Aorta (tissue), 4 donors: Measurements from ENCODE around the gene MAPK14. TPM values are rescaled to one million over a fixed set of nuclear protein-coding genes. Genes with fewer than 3 reads are reported as not detected.

Source experiments
- polyA plus RNA-seq, 2 donors: library from polyadenylated mRNA; stranded (reverse); fragments of 200-250 nt; gene quantifications; one replicate each; pipeline ENCODE4 v1.2.3, GENCODE V29; 2013
- total RNA-seq, 2 donors: library from RNA; stranded (reverse); fragmentation: NEBNext Ultra II Directional; extraction: Animal tissue kit (Norgen Biotek cat#: 25700); gene quantifications; one replicate each; pipeline ENCODE4 v1.2.1, GENCODE V29; 2021
- donor health status: healthy with polysubstance abuse.
- donor health status: Bipolar disorder and iron deficiency.
- donor health status: DM: no; HTN: no; CAD: no.
- donor health status: DM: yes; HTN: yes; CAD: no.

The MAPK14 gene
- total and polyA plus RNA-seq, 4 donors, result 19.8 to 62.0 (median 38.5) TPM

Other genes starting within 250 kb of the MAPK14 start
- not detected for gene CLPSL1, start 246.8 kb upstream of the MAPK14 start, total RNA-seq
- gene CLPSL1, start 246.8 kb upstream of the MAPK14 start, polyA plus RNA-seq, result not detected
- gene CLPS, start 230.5 kb upstream of the MAPK14 start, total RNA-seq, result 1 to 10 TPM; 2.7 to 3.2 TPM
- gene CLPS, start 230.5 kb upstream of the MAPK14 start, polyA plus RNA-seq, result 1 to 10 TPM; 3.5 to 7.9 TPM
- not detected for gene LHFPL5, start 222.5 kb upstream of the MAPK14 start, total RNA-seq
- gene LHFPL5, start 222.5 kb upstream of the MAPK14 start, polyA plus RNA-seq, result not detected
- gene SRPK1, start 106.7 kb upstream of the MAPK14 start, total RNA-seq, result 10 to 100 TPM; 26.1 to 29.7 TPM
- gene SRPK1, start 106.7 kb upstream of the MAPK14 start, polyA plus RNA-seq, result 10 to 100 TPM in 1 of 2 donors, 1 to 10 TPM in 1; 9.7 to 14.8 TPM
- gene SLC26A8, start 3.2 kb upstream of the MAPK14 start, total RNA-seq, result under 1 TPM; 0.26 to 0.33 TPM
- not detected for gene SLC26A8, start 3.2 kb upstream of the MAPK14 start, polyA plus RNA-seq
- 10 to 100 TPM; 10.1 to 12.9 TPM for gene MAPK13, start 102.7 kb downstream of the MAPK14 start, total RNA-seq
- gene MAPK13, start 102.7 kb downstream of the MAPK14 start, polyA plus RNA-seq, result 10 to 100 TPM in 1 of 2 donors, 1 to 10 TPM in 1; 2.2 to 20.3 TPM
- gene BRPF3, start 168.9 kb downstream of the MAPK14 start, total RNA-seq, result 10 to 100 TPM; 26.4 to 32.9 TPM
- gene BRPF3, start 168.9 kb downstream of the MAPK14 start, polyA plus RNA-seq, result 10 to 100 TPM in 1 of 2 donors, 1 to 10 TPM in 1; 8.4 to 11.3 TPM
- gene PNPLA1, start 242.3 kb downstream of the MAPK14 start, total RNA-seq, result under 1 TPM in 1 of 2 donors, not detected in 1; 0.23 TPM
- gene PNPLA1, start 242.3 kb downstream of the MAPK14 start, polyA plus RNA-seq, result under 1 TPM in 1 of 2 donors, not detected in 1; 0.15 TPM